Activated naive CD8-positive, alpha-beta T cell (primary cell): ENCODE measurements around the gene NBAS.
"Not testable (repeated sequence)": the region's sequence is repeated elsewhere in the genome, so short reads cannot be mapped to it uniquely, and the experiment has no call there.

Experiments
- H3K27ac Mint-ChIP-seq: one replicate; pipeline ENCODE4 v1.8.0; 2021; ENCODE audit warnings: mixed read lengths
- H3K27me3 Mint-ChIP-seq: one replicate; pipeline ENCODE4 v1.8.0; 2021; ENCODE audit warnings: mixed read lengths
- H3K36me3 Mint-ChIP-seq: one replicate; pipeline ENCODE4 v1.8.0; 2021; ENCODE audit warnings: mixed read lengths
- H3K4me1 Mint-ChIP-seq: one replicate; pipeline ENCODE4 v1.8.0; 2021; ENCODE audit warnings: low read depth, mixed read lengths
- H3K4me3 Mint-ChIP-seq: one replicate; pipeline ENCODE4 v1.8.0; 2021; ENCODE audit warnings: mild to moderate bottlenecking, mixed read lengths
- H3K9me3 Mint-ChIP-seq: one replicate; pipeline ENCODE4 v1.8.0; 2021; ENCODE audit warnings: low read depth, mixed read lengths

NBAS gene

GRCh38 chr2:15533860-15534480, 27.2 kb downstream of the NBAS start:
- Mint-ChIP-seq H3K9me3 (no peaks in the 10 kb centered on the region), H3K4me1 (peaks cover 2% of the 10 kb centered on the region), H3K27ac (no peak overlapping the region), H3K4me3 (no peak overlapping the region), H3K36me3 (peaks cover 19% of the 10 kb centered on the region), H3K27me3 (no peaks in the 10 kb centered on the region)

- no peak overlapping the region for H3K4me3 Mint-ChIP-seq
- no peaks in the 10 kb centered on the region for H3K9me3 Mint-ChIP-seq
- H3K27ac Mint-ChIP-seq, result no peak overlapping the region
- peaks cover 2% of the 10 kb centered on the region for H3K4me1 Mint-ChIP-seq
- H3K27me3 Mint-ChIP-seq, result no peaks in the 10 kb centered on the region
- peaks cover 20% of the 10 kb centered on the region for H3K36me3 Mint-ChIP-seq
Measured at GRCh38 chr2:15532996-15533395, 28.1 kb downstream of the NBAS start.

- no peaks in the 10 kb centered on the region for H3K9me3 Mint-ChIP-seq
- no peaks in the 10 kb centered on the region for H3K27me3 Mint-ChIP-seq
- H3K4me1 Mint-ChIP-seq, result no peaks in the 10 kb centered on the region
- no peak overlapping the region for H3K4me3 Mint-ChIP-seq
- peaks cover 23% of the 10 kb centered on the region for H3K36me3 Mint-ChIP-seq
- H3K27ac Mint-ChIP-seq, result no peak overlapping the region
Measured at GRCh38 chr2:15531095-15531854, 29.9 kb downstream of the NBAS start.

DNA sequence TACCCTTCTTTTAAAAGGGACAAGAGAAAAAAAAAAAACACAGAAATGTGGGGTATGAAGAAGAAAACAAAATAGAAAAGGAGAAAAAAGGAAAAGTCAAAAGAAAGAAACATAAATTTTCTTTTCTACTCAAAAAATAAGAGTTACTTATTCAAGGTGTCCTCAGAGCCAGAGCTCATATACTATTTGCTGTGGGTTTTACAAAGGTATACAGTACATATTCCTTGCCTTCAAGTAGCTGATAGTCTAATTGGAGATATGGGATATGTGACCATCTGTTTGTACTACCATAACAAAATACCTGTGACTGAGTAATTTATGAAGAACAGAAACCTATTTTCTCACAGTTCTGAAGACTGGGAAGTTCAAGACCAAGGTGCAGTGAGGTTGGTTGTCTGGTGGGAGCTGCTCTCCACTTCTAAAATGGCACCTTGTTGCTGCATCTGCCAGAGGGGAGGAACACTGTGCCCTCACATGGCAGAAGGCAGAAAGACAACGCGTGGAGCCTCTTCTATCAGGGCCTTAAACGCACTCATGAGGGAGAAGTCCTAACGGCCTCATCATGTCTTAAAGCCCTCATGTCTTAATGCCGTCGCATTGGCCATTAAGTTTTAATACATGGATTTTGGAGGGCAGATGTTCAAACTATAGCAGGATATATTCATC, 33.9 kb downstream of the NBAS start:
- H3K9me3 Mint-ChIP-seq, result no peaks in the 10 kb centered on the region
- H3K4me1 Mint-ChIP-seq, result no peaks in the 10 kb centered on the region
- H3K27ac Mint-ChIP-seq, result no peak overlapping the region
- no peak overlapping the region for H3K4me3 Mint-ChIP-seq
- H3K27me3 Mint-ChIP-seq, result no peaks in the 10 kb centered on the region
- H3K36me3 Mint-ChIP-seq, result peaks cover 28% of the 10 kb centered on the region

DNA sequence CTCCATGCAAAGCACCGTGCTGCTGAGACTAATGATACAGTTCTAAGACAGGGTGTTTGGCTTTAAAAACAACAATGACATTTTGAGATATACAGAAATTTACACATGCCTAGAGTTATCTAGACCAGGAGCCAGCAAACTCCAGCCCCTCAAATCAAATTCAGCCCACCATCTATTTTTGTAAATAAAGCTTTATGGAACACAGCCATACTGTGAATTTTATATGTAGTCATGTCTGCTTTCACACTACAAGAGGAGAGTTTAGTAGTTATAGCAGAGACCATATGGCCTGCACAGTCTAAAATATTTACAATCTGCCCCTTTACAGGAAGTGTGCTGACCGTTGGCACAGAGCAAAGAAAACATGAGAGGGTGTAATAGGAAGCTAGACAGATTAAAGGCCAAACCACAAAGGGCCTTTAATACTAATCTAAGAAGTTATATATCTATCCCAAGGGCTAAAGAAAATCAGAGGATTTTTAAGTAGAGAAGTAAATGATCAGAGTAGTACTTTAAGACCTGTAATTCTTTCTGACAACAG, 39.4 kb downstream of the NBAS start:
- no peaks in the 10 kb centered on the region for H3K27me3 Mint-ChIP-seq
- peaks cover 16% of the 10 kb centered on the region for H3K36me3 Mint-ChIP-seq
- no peaks in the 10 kb centered on the region for H3K4me1 Mint-ChIP-seq
- no peak overlapping the region for H3K4me3 Mint-ChIP-seq
- no peaks in the 10 kb centered on the region for H3K9me3 Mint-ChIP-seq
- H3K27ac Mint-ChIP-seq, result no peak overlapping the region

DNA sequence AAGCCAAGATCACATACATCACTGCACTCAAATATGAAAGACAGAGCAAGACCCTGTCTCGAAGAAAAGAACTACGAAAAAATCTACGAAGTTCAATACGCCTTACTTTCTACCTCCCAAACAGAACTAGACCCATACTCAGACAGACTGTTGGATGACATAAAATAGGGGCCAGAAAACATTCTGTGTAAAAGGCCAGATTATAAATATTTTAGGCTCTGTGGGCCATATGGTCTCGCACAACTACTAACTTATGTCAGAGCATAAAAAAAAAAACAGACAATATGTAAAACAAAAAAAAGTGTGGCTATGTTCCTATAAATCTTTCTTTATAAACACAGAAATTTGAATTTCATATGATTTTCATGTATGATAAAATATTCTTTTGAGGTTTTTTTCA, 40.8 kb downstream of the NBAS start:
- Mint-ChIP-seq H3K27me3 (no peaks in the 10 kb centered on the region), H3K9me3 (no peaks in the 10 kb centered on the region), H3K4me1 (no peaks in the 10 kb centered on the region), H3K27ac (no peak overlapping the region), H3K4me3 (no peak overlapping the region), H3K36me3 (peaks cover 18% of the 10 kb centered on the region)

DNA sequence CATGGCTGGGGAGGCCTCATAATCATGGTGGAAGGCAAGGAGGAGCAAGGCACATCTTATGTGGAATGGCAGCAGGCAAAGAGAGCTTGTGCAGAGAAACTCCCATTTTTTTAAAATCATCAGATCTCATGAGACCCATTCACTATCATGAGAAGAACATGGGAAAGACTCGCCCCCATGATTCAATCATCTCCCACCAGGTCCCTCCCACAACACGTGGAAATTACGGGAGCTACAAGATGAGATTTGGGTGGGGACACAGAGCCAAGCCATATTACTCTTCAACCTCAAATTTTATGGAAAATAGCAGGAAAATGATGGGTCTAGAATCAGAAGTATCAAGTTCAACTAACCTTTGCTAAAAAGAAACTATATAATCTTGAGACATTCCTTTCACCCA, 42.4 kb downstream of the NBAS start:
- H3K4me3 Mint-ChIP-seq, H3K4me1 Mint-ChIP-seq, H3K27ac Mint-ChIP-seq, H3K9me3 Mint-ChIP-seq, H3K27me3 Mint-ChIP-seq: not testable (repeated sequence)
- peaks cover 22% of the 10 kb centered on the region for H3K36me3 Mint-ChIP-seq

GRCh38 chr2:15517793-15518192, 43.3 kb downstream of the NBAS start:
- Mint-ChIP-seq H3K4me3 (no peak overlapping the region), H3K36me3 (peaks cover 27% of the 10 kb centered on the region), H3K9me3 (no peaks in the 10 kb centered on the region), H3K27ac (no peak overlapping the region), H3K27me3 (no peaks in the 10 kb centered on the region), H3K4me1 (no peaks in the 10 kb centered on the region)

- Mint-ChIP-seq H3K36me3 (peaks cover 36% of the 10 kb centered on the region), H3K9me3 (no peaks in the 10 kb centered on the region), H3K4me3 (no peak overlapping the region), H3K4me1 (peaks cover 2% of the 10 kb centered on the region), H3K27me3 (no peaks in the 10 kb centered on the region), H3K27ac (no peak overlapping the region)
Measured at GRCh38 chr2:15511686-15512085, 49.4 kb downstream of the NBAS start.

DNA sequence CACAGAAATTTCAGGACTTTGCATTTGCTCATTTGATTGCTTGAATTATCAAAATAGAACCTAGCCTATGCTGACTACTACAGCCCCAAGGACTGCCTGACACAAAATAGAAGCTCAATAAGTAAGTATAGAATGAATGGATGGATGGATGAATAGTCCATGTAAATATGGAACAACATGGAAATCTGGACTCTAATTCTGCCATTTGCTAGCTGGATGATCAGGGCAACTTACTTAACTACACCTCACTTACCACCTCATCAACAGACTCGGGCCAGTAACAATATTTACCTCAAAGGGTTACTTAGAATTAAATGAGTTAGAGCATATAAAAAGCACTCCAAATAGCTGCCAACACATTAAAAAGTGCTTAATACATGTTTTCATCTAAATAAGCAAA, 50.6 kb downstream of the NBAS start:
- Mint-ChIP-seq H3K27me3 (no peaks in the 10 kb centered on the region), H3K36me3 (peaks cover 33% of the 10 kb centered on the region), H3K4me3 (no peak overlapping the region), H3K27ac (no peak overlapping the region), H3K9me3 (no peaks in the 10 kb centered on the region), H3K4me1 (peaks cover 3% of the 10 kb centered on the region)

GRCh38 chr2:15510131-15510530, 51.0 kb downstream of the NBAS start:
- Mint-ChIP-seq H3K27me3 (no peaks in the 10 kb centered on the region), H3K36me3 (peaks cover 33% of the 10 kb centered on the region), H3K27ac (no peak overlapping the region), H3K4me1 (peaks cover 3% of the 10 kb centered on the region), H3K4me3 (no peak overlapping the region), H3K9me3 (no peaks in the 10 kb centered on the region)

DNA sequence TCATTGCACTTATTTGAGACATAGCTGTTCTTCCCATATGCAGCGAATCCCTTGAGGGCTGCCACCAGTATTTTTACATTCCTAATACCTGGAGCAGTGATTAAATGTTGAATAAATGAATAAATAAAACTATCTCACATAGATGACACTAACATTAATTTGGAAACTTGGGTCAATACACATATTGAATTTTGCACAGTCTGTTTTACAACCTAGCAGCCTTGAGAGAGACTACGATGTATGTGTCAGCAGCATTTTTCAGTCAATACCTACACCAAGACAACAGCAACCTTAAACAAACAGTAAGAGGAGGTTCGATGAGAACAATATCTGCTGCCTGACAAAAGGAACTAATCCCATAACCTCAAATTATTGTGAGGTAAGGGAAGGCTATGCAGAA, 53.4 kb downstream of the NBAS start:
- Mint-ChIP-seq H3K27ac (no peak overlapping the region), H3K36me3 (peaks cover 32% of the 10 kb centered on the region), H3K4me1 (peaks cover 3% of the 10 kb centered on the region), H3K4me3 (no peak overlapping the region), H3K9me3 (no peaks in the 10 kb centered on the region), H3K27me3 (no peaks in the 10 kb centered on the region)

DNA sequence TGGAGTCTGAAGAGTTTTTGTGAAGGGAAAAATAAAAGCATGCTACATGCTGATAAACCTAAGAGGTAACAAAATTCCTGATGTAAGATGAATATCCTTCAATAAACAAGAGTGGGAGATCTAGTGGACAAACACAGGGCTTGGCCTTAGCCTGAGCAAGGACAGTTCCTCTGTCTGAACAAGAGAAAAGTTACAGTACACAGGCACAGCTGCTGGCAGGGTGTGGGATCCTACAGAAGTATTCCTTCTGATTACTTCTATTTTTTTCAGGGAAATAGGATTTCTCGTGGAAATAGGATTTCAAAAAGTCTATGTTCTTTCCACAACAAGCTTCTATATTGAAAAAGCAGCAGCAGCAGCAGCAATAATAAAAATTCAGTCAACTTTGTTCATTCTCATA, 54.1 kb downstream of the NBAS start:
- Mint-ChIP-seq H3K27ac (no peak overlapping the region), H3K4me1 (peaks cover 3% of the 10 kb centered on the region)

GRCh38 chr2:15506229-15506819, 54.8 kb downstream of the NBAS start:
- no peaks in the 10 kb centered on the region for H3K9me3 Mint-ChIP-seq
- H3K4me1 Mint-ChIP-seq, result peaks cover 3% of the 10 kb centered on the region
- no peaks in the 10 kb centered on the region for H3K27me3 Mint-ChIP-seq
- H3K27ac Mint-ChIP-seq, result no peak overlapping the region
- H3K36me3 Mint-ChIP-seq, result peaks cover 40% of the 10 kb centered on the region
- H3K4me3 Mint-ChIP-seq, result no peak overlapping the region

More for the DNA sequence above, 54.1 kb downstream of the NBAS start:
- no peak overlapping the region for H3K4me3 Mint-ChIP-seq
- H3K36me3 Mint-ChIP-seq, result peaks cover 38% of the 10 kb centered on the region
- no peaks in the 10 kb centered on the region for H3K9me3 Mint-ChIP-seq
- H3K27me3 Mint-ChIP-seq, result no peaks in the 10 kb centered on the region
